H1 (cell line): ENCODE measurements around the gene SNORC. TPM values are rescaled to one million over a fixed set of nuclear protein-coding genes. Genes with fewer than 3 reads are reported as not detected.

Source experiments
- CTCF ChIA-PET: fragments of 300-600 bp; sonication (Branson Sonifier 250); formaldehyde crosslinking; loops from one replicate; lab custom pipeline; 2021; ENCODE audit not compliant: partially characterized antibody; lab: Charles Lee
- POLR2A ChIA-PET: fragments of 300-600 bp; sonication (Branson Sonifier 250); formaldehyde crosslinking; loops from one replicate; lab custom pipeline; 2021; ENCODE audit warnings: inconsistent platforms; ENCODE audit not compliant: partially characterized antibody; lab: Charles Lee
- DNase-seq, 2 experiments: peaks; one replicate each; pipeline versions ENCODE4 v3.0.0 to v3.0.0-alpha.2; 2010 to 2022; ENCODE audit warnings: low spot score in 2 of 2, low read depth in 1 of 2, mixed read lengths in 1 of 2
- FAIRE-seq: peaks from 2 replicates; lab custom pipeline; 2011; peaks lifted over from hg19 to GRCh38; lab: Jason Lieb, UNC
- H2AFZ ChIP-seq: 2 replicates; pipeline ENCODE4 v1.8.1; 2012; ENCODE audit warnings: low read length, inconsistent platforms
- H2AK5ac ChIP-seq: 2 replicates; pipeline ENCODE4 v1.6.1; 2013; ENCODE audit warnings: low read depth, low read length
- H2BK120ac ChIP-seq: replicated peaks from 2 replicates; pipeline ENCODE3; 2013; ENCODE audit warnings: low read depth, low read length, inconsistent platforms
- H2BK12ac ChIP-seq: 2 replicates; pipeline ENCODE4 v1.6.1; 2013; ENCODE audit warnings: low read depth, low read length
- H2BK15ac ChIP-seq: 2 replicates; pipeline ENCODE4 v1.6.1; 2013; ENCODE audit warnings: low read length
- H2BK20ac ChIP-seq: 2 replicates; pipeline ENCODE4 v1.6.1; 2013; ENCODE audit warnings: low read length
- H2BK5ac ChIP-seq: 2 replicates; pipeline ENCODE4 v1.6.1; 2013; ENCODE audit warnings: low read depth, low read length
- H3K14ac ChIP-seq: 2 replicates; pipeline ENCODE4 v1.6.1; 2013; ENCODE audit warnings: inconsistent platforms; ENCODE audit not compliant: insufficient read length
- H3K18ac ChIP-seq: 2 replicates; pipeline ENCODE4 v1.6.1; 2013; ENCODE audit warnings: low read length; ENCODE audit errors: extremely low read depth
- H3K23ac ChIP-seq: 2 replicates; pipeline ENCODE4 v1.6.1; 2013; ENCODE audit warnings: inconsistent platforms; ENCODE audit not compliant: insufficient read length
- H3K23me2 ChIP-seq: 2 replicates; pipeline ENCODE4 v1.6.1; 2013; ENCODE audit warnings: low read depth, low read length
- H3K27ac ChIP-seq: 2 replicates; pipeline ENCODE4 v1.6.1; 2011; ENCODE audit warnings: low read depth, low read length, inconsistent platforms
- H3K27me3 ChIP-seq, 4 experiments: replicated peaks in 1 of 4; 1 replicate in 1 of 4; 2 replicates in 3 of 4; pipeline versions ENCODE4 v1.6.1 to v1.8.1; 2011 to 2013; ENCODE audit warnings: low read length in 3 of 4, mild to moderate bottlenecking in 3 of 4, inconsistent platforms in 2 of 4, mixed read lengths in 2 of 4, moderate library complexity in 1 of 4; ENCODE audit not compliant: control insufficient read depth in 3 of 4, insufficient read depth in 3 of 4; ENCODE audit errors: extremely low read depth in 1 of 4
- H3K36me3 ChIP-seq, 4 experiments: 2 replicates each; pipeline versions ENCODE4 v1.6.1 to v1.8.1; 2011 to 2013; ENCODE audit warnings: mild to moderate bottlenecking in 4 of 4, low read length in 3 of 4, moderate library complexity in 2 of 4, control low read depth in 1 of 4, inconsistent platforms in 1 of 4; ENCODE audit not compliant: insufficient read depth in 4 of 4, control insufficient read depth in 2 of 4
- H3K4ac ChIP-seq: replicated peaks from 2 replicates; pipeline ENCODE3; 2013; ENCODE audit warnings: low read length, low read depth, mixed read lengths, inconsistent platforms; ENCODE audit not compliant: insufficient read length
- H3K4me1 ChIP-seq, 4 experiments: replicated peaks in 1 of 4; 1 replicate in 1 of 4; 2 replicates in 3 of 4; pipeline versions ENCODE4 v1.6.1 to v1.8.1; 2011 to 2013; ENCODE audit warnings: low read length in 3 of 4, inconsistent platforms in 2 of 4, mixed read lengths in 1 of 4; ENCODE audit not compliant: insufficient read depth in 4 of 4, control insufficient read depth in 3 of 4
- H3K4me2 ChIP-seq, 2 experiments: 2 replicates each; pipeline versions ENCODE4 v1.6.1 to v1.8.1; 2011 to 2013; ENCODE audit warnings: low read depth in 2 of 2, low read length in 2 of 2, control low read depth in 1 of 2, inconsistent platforms in 1 of 2, mild to moderate bottlenecking in 1 of 2; ENCODE audit not compliant: insufficient read depth in 1 of 2
- H3K4me3 ChIP-seq, 4 experiments: fragments of 200-600, 300-600 bp in 1 of 4; sonication (generic), shearing (Covaris generic), sonication (Bioruptor Twin) in 1 of 4; 2 replicates each; pipeline versions ENCODE4 v1.5.1 to v1.8.1; 2011 to 2016; ENCODE audit warnings: low read length in 4 of 4, low read depth in 3 of 4, control low read depth in 2 of 4, inconsistent platforms in 2 of 4, mild to moderate bottlenecking in 2 of 4, mixed read lengths in 1 of 4, moderate library complexity in 1 of 4; ENCODE audit not compliant: insufficient read depth in 2 of 4; ENCODE audit errors: extremely low read depth in 1 of 4
- H3K56ac ChIP-seq: replicated peaks from 2 replicates; pipeline ENCODE3; 2013; ENCODE audit warnings: low read depth, mild to moderate bottlenecking, mixed read lengths, low read length, inconsistent platforms; ENCODE audit not compliant: insufficient read length
- H3K79me1 ChIP-seq: 2 replicates; pipeline ENCODE4 v1.6.1; 2013; ENCODE audit warnings: low read depth, low read length, control low read depth
- H3K79me2 ChIP-seq, 2 experiments: 2 replicates each; pipeline versions ENCODE4 v1.6.1 to v1.8.1; 2012 to 2013; ENCODE audit warnings: low read length in 2 of 2, mild to moderate bottlenecking in 2 of 2, inconsistent platforms in 1 of 2; ENCODE audit not compliant: insufficient read depth in 2 of 2, control insufficient read depth in 1 of 2
- H3K9ac ChIP-seq, 4 experiments: replicated peaks in 1 of 4; 1 replicate in 1 of 4; 2 replicates in 3 of 4; pipeline versions ENCODE4 v1.6.1 to v1.8.1; 2011 to 2013; ENCODE audit warnings: low read depth in 3 of 4, low read length in 3 of 4, control low read depth in 2 of 4, mild to moderate bottlenecking in 2 of 4, moderate library complexity in 2 of 4, inconsistent platforms in 1 of 4; ENCODE audit errors: extremely low read depth in 1 of 4
- H3K9me3 ChIP-seq, 2 experiments: 2 replicates each; pipeline versions ENCODE4 v1.6.1 to v1.8.1; 2012 to 2013; ENCODE audit warnings: mild to moderate bottlenecking in 2 of 2, moderate library complexity in 2 of 2, control low read depth in 1 of 2, inconsistent platforms in 1 of 2, low read depth in 1 of 2, low read length in 1 of 2, mixed read lengths in 1 of 2; ENCODE audit not compliant: insufficient read depth in 2 of 2
- H4K20me1 ChIP-seq, 2 experiments: replicated peaks in 1 of 2; 2 replicates each; pipeline versions ENCODE3 to v1.8.1; 2011 to 2013; ENCODE audit warnings: inconsistent platforms in 2 of 2, low read length in 2 of 2, mild to moderate bottlenecking in 1 of 2; ENCODE audit not compliant: insufficient read depth in 2 of 2, control insufficient read depth in 1 of 2
- H4K5ac ChIP-seq: 2 replicates; pipeline ENCODE4 v1.6.1; 2013; ENCODE audit warnings: low read length, low read depth, mixed read lengths, inconsistent platforms; ENCODE audit not compliant: insufficient read length
- H4K8ac ChIP-seq: 2 replicates; pipeline ENCODE4 v1.8.0; 2013; ENCODE audit warnings: mild to moderate bottlenecking, moderate library complexity, low read length, inconsistent platforms; ENCODE audit not compliant: insufficient read depth; ENCODE audit errors: extremely low read depth
- H4K91ac ChIP-seq: replicated peaks from 2 replicates; pipeline ENCODE3; 2013; ENCODE audit warnings: low read length, mixed read lengths, inconsistent platforms; ENCODE audit not compliant: insufficient read length
- JUND ChIP-seq: IDR thresholded peaks from 2 replicates; pipeline ENCODE4 v1.6.1; 2011; ENCODE audit warnings: mild to moderate bottlenecking, improper control_type of control experiment, low read length
- KDM1A ChIP-seq: fragments of 200-600, 300-600 bp; sonication (generic); IDR thresholded peaks from 2 replicates; pipeline ENCODE4 v1.7.1; 2016; ENCODE audit warnings: mild to moderate bottlenecking, low read length, borderline replicate concordance
- RXRA ChIP-seq: IDR thresholded peaks from 2 replicates; pipeline ENCODE4 v1.6.1; 2011; ENCODE audit warnings: low read depth, mild to moderate bottlenecking, low read length, moderate library complexity; ENCODE audit not compliant: insufficient read depth
- TEAD4 ChIP-seq: IDR thresholded peaks from 2 replicates; pipeline ENCODE4 v1.6.1; 2012; ENCODE audit warnings: low read depth, low read length, inconsistent platforms, mixed read lengths
- WGBS, 2 experiments: shearing (Covaris generic) in 1 of 2; methylation state at CpG; one replicate each; pipeline versions ENCODE4 v1.1.6 to v1.1.7; 2013 to 2015; ENCODE audit warnings: low lambda C conversion rate in 2 of 2, mixed read lengths in 2 of 2, inconsistent platforms in 1 of 2, low coverage in 1 of 2, missing lambda C conversion rate in 1 of 2; ENCODE audit not compliant: insufficient replicate concordance in 2 of 2, insufficient coverage in 1 of 2, insufficient read length in 1 of 2; ENCODE audit errors: extremely low coverage in 1 of 2, missing lambda C conversion rate in 1 of 2; 5-methylcytosine and 5-hydroxymethylcytosine counted together
- polyA plus RNA-seq, 7 experiments: library from polyadenylated mRNA; depleted of rRNA in 3 of 7; stranded (reverse) in 5 of 7; unstranded in 2 of 7; fragments of >200 nt in 5 of 7; fragments of 200-250 nt in 2 of 7; gene quantifications; 1 replicate in 5 of 7; 2 replicates in 1 of 7; 4 replicates in 1 of 7; pipeline versions ENCODE4 v1.2.1 to v1.2.3, GENCODE V29; 2011 to 2013; ENCODE audit warnings: missing spikeins in 2 of 7, mixed read lengths in 2 of 7
- total RNA-seq: library from RNA; stranded (reverse); fragmentation: NEBNext Ultra II Directional; extraction: Animal tissue kit (Norgen Biotek cat#: 25700); gene quantifications from 2 replicates; pipeline ENCODE4 v1.2.1, GENCODE V29; 2021

SNORC gene
- total and polyA plus RNA-seq, 2 of the 8 experiments (the other 6 are each of a cell fraction or from before 2014, with no cell fraction given): 1.6 to 1.8 TPM

DNA sequence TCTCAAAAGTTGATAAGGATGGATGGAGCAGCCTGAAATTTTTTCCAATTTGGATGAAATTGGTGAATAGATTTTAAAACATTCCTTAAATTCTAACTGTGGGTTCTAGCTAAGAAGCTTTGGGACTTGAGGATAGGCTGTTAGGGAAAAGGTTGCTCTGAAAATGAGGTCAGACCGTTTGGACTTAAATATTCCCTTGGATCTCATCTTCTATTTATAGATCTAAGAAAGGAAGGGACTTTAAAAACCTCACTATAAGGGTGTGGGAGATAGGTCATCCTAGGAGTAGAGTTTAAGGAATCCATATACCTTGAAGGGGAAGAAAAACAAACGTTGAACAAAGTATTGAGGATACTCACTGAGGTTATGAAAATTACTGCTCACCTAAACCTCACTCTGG is 17.4 kb upstream of the SNORC start:
- 82% methylated on average over 2 of the region's 2 CpGs; no CpG with 5 or more reads in 1 of the 2 experiments for WGBS, 2 experiments
- no peak overlapping the region for H3K56ac ChIP-seq
- no peak overlapping the region for H4K8ac ChIP-seq
- H3K23ac ChIP-seq: no peak overlapping the region
- ChIA-PET CTCF (interaction anchor here (0.7 to 3.1 kb wide), 25 partner anchors 10 to 425 kb away, joined by 3 to 18 read pairs (median 5); partner anchors contain the start of genes ATG16L1, INPP5D and SNORC), POLR2A (interaction anchor here (0.7 to 1.1 kb wide), 2 partner anchors 16 to 399 kb away, joined by 3 to 5 read pairs; partner anchors contain the start of gene ATG16L1)
- H2AFZ ChIP-seq: no peak overlapping the region
- H4K91ac ChIP-seq: no peak overlapping the region
- no peak overlapping the region for H4K5ac ChIP-seq
- H2BK12ac ChIP-seq: no peak overlapping the region
- no peak overlapping the region for H2BK20ac ChIP-seq
- H3K27me3 ChIP-seq: no peaks in the 10 kb centered on the region
- H3K4me3 ChIP-seq: no peak overlapping the region
- no peaks in the 10 kb centered on the region for H3K23me2 ChIP-seq
- H3K36me3 ChIP-seq: peaks cover 16 to 63% (median 41%) of the 10 kb centered on the region in 4 experiments
- H4K20me1 ChIP-seq: peaks cover 0 to 2% of the 10 kb centered on the region in 2 experiments
- no peak overlapping the region for H3K14ac ChIP-seq
- H3K79me2 ChIP-seq: no peaks in the 10 kb centered on the region
- no peak overlapping the region for H2BK120ac ChIP-seq
- no peak overlapping the region for H3K4me2 ChIP-seq
- TF ChIP-seq JUND (no peak), TEAD4 (no peak), RXRA (no peak), KDM1A (no peak)
- no peak overlapping the region for H2BK5ac ChIP-seq
- DNase-seq (no peak), FAIRE-seq (no peak)
- no peak overlapping the region for H3K4ac ChIP-seq
- H3K9me3 ChIP-seq: no peaks in the 10 kb centered on the region
- no peak overlapping the region for H3K18ac ChIP-seq
- H3K9ac ChIP-seq: no peak overlapping the region
- H3K27ac ChIP-seq: no peak overlapping the region
- no peak overlapping the region for H2AK5ac ChIP-seq
- no peaks in the 10 kb centered on the region for H3K4me1 ChIP-seq
- no peaks in the 10 kb centered on the region for H3K79me1 ChIP-seq
- H2BK15ac ChIP-seq: no peak overlapping the region
